IPS-NIHi7 (cell line): Measurements from ENCODE around the gene SNX33.
A peak's percentile ranks its signal among the peaks of the same experiment; 100 is the strongest.

ENCODE experiments used
- DNase-seq: peaks from one replicate; pipeline ENCODE4 v3.0.0; 2012; ENCODE audit warnings: mixed read lengths; ENCODE audit errors: extremely low spot score

The SNX33 gene

DNA sequence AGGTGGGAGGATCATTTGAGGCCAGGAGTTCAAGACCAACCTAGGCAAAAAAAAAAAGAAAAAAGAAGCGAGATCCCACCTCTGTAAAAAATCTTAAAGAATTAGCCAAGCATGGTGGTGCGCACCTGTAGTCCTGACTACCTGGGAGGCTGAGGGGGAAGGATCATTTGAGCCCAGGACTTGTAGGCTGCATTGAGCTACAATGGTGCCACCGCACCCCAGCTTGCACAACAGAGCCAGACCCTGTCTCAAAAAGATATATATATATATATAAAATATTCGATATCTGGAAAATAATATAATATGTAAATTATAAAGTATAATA, 6.6 kb upstream of the SNX33 start:
- DNase-seq, result no peak

DNA sequence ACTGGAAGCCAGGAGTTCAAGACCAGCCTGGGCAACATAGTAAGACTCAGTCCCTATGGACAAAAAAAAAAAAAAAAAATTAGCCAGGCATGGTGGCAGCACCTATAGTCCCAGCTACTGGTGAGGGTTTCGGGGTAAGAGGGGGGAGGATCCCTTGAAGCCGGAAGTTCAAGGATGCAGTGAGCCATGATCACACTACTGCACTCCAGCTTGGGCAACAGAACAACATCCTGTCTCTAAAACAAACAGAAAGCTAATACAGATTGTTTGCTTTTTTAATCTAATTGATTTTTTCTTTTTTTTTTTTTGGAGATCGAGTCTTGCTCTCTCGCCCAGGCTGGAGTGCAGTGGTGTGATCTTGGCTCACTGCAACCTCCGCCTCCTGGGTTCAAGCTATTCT, 6.1 kb upstream of the SNX33 start:
- DNase-seq, result no peak

DNA sequence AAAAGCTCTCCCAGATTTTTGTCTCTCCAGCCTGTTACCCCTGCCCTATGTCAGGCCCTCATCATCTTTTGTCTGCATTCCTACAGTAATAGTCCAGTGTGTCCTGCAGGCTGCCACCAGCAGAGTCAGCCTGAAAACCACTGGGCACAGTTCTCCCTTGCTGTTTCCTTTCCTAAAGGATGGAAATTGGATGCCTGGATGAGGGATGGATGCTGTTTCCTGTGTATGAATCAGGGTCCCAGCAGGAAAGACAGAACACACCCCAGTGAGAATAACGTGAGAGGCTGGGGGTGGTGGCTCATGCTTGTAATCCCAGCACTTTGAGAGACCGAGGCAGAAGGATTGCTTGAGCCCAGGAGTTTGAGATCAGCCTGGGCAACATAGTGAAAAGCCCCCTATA, 3.3 kb upstream of the SNX33 start:
- DNase-seq, result no peak

DNA sequence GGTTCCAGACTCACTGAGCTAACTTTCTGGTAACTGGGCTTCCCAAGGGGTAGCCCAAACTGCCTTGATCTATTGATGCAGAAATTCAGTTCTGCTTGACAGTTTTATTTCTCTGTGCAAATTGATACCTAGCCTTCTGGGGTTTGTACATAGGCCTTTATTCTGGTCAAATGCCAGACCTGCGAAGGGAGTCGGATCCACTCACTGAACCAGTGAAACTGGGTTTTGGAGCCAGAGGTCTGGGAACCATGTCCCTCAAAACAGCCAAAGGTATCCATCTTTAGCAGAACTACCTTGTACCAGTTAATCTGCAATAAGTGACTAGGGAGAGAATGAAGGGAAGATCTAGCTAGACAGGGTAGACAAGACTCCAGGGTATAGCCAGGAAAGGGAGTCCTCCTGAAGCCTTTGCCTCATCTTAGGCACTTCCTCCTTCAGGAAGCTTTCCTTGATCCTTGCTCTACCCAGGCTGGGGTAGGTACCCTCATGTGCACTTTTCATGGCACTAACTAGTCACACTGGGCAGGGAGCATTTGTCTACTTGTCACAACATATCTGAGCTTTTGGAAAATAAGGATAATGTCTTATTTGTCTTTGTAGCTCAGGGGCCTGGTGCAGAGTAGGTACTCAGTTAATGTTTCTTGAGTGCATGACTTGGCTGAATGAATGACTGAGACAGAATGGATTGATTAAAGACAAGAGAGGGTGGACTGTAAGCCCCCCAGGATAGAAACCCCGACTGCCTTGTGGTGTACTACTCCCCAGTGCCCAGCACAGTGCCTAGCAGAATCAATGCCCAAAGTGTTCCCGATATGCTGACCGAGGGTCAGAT, 1.4 kb upstream of the SNX33 start:
- no peak for DNase-seq

DNA sequence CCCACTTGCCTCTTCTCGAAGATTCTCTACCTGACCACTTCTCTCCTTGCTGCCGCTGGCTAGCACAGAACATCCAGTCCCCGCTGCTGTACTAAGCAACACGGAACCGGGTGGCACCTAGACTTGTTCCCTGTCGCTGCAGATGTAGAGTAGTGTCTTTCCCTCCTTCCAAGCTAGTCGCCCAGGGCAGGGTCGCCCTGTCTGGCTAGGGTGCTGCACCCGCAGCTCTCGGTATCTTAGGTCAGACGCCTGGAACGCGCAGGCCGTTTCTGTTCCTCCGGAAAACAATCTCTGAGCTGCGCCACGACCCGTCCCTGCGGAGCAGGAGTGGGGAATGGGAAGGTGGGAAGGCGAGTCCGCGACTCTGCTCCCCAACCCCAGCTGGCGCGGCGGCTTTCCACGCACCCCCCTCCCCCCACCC, 758 bp upstream of the SNX33 start:
- DNase-seq, result no peak

DNA sequence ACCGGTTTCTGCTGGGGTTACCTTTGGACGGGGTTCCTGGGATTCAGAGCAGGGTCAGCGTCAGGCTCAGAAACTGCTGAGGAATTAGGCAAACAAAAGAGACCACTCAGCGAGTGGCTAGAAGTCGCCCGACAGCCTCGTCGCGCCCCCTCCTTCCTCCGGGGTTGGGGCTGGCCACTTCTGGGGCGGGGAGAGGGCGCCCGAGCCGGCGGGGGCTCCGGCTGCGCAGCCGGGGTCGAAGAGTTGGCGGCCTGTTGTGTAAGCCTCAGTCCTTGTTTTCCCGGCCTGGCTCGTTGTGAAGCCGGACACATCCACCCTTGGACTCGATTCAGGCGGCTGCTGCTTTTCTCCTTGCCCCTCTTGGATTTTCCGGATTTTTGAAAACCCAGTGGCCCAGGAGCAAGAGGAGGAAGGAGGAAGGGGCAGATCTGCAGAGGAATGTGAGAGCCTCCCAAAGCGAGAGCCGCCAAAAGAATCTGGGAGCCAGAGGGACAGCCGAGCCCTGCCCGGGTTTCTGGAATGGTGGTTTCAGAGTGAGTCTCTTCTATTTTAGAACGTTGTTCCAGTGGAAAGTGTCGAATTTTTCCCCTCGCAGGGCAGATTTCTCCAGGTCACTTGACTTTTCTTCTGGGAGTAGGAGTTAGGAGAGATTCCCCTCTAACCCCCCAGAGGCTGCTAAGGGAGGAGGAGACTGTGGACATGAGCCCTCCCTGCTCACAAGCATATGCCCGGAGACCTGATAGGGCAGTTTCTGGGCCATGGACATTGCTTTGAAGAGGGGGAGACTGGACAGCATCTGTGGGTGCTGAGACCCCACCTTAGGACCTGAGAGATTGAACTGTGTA, 666 bp downstream of the SNX33 start:
- peak; percentile 78 for DNase-seq

DNA sequence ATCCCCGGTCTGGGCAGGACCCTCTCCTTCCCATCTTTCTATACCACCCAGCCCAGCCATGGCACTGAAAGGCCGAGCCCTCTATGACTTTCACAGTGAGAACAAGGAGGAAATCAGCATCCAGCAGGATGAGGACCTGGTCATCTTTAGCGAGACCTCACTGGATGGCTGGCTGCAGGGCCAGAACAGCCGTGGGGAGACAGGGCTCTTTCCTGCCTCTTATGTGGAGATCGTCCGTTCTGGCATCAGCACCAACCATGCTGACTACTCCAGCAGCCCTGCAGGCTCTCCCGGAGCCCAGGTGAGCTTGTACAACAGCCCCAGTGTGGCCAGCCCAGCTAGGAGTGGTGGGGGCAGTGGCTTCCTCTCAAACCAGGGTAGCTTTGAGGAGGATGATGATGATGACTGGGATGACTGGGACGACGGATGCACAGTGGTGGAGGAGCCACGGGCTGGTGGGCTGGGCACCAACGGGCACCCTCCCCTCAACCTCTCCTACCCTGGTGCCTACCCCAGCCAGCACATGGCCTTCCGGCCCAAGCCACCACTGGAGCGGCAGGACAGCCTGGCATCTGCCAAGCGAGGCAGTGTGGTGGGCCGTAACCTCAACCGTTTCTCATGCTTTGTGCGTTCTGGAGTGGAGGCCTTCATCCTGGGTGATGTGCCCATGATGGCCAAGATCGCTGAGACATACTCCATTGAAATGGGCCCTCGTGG, 1.5 kb downstream of the SNX33 start:
- DNase-seq, result no peak

DNA sequence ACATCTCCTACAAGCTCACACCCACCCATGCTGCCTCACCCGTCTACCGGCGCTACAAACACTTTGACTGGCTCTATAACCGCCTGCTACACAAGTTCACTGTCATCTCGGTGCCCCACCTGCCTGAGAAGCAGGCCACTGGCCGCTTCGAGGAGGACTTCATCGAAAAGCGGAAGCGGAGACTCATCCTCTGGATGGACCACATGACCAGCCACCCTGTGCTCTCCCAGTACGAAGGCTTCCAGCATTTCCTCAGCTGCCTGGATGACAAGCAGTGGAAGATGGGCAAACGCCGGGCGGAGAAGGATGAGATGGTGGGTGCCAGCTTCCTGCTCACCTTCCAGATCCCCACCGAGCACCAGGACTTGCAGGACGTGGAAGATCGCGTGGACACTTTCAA, 2.1 kb downstream of the SNX33 start:
- DNase-seq, result no peak

DNA sequence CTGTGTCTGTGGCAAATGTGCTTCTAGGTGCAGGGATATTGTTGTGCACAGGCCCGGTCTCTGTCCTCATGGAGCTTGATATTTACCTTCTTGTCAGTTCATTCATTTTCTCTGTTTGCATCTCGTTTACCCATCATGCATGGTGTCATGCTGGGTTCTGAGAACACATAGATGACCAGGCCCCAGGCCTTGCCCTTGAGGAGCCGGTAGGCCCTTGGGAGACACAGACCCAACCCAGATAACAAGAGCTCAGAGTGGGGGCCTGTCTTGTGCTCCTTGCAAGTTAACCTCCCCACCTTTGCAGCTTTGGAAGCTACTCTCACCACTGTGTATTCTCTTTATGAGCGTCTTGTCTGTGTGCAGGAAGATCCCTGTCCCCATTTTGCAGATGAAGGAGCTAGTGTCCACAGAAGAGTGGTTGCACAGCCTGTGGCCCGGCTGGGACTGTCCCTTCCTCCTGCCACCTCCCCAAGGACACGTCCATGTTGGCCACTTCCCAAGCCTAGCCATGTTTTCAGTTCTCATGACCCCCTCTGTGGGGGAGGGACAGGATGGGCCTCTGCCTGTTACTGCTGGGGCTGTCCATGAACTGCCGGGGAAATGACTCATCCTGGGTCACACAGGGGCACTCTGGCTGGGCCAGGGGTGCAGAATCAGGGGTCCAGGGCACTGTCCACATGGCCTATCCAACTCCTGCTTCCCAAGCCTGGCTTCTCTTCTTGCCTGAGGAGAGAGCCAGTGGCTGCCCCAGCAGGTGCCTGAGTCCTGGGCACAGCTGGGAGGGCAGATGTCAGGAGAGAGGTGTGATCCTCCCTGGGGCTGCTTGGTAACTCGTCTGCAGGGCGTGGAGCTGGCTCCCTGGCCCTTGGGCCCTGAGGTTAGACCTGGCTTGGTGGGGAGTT, 3.4 kb downstream of the SNX33 start:
- no peak for DNase-seq

DNA sequence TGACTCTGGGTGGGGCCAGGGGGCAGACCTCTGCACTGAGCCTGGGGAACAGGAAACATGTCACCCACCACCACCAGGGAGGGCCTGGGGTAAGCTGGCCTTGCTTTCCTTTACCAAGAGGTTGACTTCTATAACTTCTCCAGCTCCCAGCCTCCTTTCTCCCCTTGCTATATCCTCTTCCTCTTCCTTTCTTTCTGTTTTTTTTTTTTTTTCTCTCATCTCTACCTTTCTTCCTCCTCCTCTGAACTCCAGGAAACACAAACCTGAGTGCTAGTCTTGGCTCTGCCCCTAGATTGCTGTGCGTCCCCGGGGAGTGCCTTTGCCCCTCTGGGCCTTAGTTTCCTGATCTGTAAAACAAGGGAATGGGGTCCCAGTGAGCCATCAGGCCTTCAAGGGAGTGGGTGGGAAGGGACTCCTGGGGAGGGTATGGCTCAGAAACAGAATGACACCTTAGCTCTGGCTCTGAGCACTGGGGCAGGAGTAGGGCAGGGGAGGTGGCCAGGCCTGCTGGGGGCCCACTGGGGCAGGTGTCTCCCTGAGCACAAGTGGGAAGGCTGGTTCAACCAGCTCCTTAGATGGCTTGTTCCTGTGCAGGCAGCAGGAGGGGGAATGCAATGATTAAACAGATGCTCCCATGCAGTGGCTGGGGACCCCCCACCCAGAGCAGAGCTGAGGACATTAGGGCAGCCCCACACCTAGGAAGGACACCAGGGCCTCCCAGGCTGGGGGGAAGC, 4.3 kb downstream of the SNX33 start:
- DNase-seq, result no peak

DNA sequence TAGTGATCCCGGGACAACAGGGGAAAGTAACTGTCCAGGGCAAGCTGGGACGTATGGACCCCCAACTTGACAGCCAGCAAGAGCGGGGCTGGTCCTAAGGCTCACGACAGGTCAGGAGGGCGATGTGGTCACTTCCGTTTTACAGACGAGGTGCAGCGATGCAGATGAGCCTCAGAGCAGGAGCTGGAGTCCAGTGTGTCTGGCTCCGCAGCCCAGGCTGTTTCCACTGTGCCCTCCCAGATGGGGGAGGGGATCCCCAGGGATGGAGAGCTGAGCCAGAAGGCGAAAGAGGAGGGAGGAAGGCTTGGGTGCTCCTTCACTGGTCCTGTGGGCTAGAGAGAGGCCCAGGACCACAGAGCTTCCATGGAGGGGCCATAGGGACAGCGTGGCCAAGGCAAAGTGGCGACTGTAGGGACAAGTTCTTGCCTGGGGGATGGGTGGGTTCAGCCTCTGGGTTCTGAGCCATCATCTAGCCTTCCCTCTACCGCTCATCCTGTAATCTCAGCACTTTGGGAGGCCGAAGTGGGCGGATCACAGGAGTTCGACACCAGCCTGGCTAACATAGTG, 5.7 kb downstream of the SNX33 start:
- no peak for DNase-seq

DNA sequence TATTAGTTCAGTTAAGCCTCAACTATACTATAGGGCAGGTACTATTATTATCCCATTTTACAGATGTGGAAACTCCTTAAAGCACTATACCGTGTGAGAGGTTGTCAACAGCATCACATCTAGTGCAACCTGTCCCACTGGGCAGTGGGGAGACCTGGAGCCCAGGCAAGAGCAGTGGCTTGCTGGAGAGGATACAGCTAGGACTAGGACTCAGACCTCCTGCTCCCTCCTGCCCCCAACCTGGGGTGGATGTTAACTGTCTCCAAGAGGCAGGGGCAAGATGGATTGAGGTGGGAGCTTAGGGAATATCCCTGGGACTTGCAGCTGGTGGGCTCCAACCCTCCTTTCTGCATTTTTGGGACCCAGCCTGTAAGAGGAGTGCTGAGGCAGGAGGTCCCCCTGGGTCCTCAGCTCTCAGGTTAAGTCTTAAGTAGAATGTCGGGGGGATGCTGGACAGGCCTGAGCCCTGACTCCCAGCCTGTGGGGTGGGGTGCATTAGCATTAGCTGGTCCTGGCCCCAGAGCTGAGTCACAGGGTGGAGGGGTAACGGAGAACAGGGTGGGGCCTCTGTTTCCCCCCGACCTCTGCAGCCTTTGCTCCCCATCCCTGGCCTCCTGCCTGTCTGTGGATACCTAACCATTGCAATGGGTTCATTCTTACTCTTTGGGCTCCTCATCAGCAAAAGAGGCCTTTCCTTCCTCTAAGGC, 6.6 kb downstream of the SNX33 start:
- DNase-seq, result no peak

DNA sequence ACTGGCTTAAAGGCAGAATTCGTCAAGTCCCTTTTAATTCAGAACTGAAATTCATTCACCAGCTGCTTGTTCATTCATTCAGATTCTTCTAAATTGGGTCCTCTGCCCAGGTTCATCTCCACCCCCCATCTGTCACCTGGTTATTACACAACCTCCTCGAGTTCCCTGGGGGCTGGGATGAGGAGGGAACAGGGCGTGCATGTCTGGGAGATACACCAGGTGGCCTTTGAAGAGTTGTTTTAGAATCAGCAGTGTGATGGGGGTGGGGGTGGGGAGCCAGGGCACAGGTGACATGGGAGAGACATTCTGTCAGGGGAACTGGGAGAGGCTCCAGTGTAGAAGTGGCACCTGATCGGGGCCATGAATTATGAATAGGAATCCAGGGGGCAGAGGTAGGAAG, 8.2 kb downstream of the SNX33 start:
- DNase-seq, result no peak

DNA sequence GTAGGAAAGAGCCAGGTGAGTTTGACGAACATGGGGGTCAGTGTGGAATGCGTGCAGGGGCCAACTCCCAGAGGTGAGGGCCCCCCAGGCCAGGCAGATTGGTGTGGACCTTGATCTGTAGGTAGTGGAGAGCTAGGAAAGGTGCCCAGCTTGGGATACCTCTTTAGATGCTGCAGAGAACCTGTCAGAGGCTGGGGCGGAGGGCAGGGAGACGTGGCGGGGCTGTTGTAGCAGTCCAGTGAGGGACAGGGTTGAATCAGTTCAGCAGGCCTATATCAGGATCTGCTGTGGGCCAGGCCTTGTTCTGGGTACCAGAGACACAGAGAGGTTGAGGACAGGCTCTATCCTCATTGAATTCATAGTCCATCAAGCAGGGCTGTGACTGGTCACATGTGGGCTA, 8.6 kb downstream of the SNX33 start:
- DNase-seq, result no peak

DNA sequence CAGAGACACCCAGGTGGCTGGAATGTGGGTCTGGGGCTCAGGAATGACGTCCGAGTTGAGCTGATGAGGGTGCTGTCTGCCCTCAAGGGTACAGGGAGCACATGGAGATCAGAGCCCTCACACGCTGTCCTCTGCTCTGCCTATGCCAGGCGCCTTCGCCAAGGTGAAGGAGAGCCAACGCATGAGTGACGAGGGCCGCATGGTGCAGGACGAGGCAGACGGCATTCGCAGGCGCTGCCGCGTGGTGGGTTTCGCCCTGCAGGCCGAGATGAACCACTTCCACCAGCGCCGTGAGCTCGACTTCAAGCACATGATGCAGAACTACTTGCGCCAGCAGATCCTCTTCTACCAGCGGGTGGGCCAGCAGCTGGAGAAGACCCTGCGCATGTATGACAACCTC, 9.1 kb downstream of the SNX33 start:
- no peak for DNase-seq

DNA sequence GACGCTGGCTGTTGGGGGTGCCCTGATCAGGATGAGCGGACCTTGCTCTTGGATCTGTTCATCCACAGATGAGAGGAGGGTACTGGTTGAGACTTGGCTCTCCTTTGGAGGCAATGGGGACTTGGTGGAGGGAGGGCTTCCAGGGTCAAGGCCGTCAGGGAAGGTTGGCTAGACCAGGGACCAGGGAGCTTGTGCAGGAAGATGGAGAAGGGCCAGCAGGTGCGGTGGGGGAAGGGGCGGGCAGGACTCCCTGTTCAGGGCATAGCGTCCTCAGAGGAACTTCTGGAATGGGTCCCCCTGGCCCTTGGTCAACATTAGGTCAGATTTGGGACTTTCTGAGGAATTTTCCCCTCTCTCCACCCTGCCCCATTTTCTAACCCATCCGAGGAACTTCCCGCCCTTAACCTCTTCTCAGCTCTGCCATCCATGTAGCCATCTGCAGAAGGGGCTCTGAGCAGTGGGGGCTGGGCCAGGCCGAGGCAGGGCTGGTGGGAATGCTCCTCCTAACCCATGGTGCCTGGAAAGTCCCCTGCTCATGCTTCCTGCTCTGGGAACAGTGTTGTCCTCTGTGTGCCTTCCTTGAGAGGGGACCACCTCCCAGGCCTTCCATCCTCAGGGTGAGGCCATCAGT, 11.5 kb downstream of the SNX33 start:
- no peak for DNase-seq

DNA sequence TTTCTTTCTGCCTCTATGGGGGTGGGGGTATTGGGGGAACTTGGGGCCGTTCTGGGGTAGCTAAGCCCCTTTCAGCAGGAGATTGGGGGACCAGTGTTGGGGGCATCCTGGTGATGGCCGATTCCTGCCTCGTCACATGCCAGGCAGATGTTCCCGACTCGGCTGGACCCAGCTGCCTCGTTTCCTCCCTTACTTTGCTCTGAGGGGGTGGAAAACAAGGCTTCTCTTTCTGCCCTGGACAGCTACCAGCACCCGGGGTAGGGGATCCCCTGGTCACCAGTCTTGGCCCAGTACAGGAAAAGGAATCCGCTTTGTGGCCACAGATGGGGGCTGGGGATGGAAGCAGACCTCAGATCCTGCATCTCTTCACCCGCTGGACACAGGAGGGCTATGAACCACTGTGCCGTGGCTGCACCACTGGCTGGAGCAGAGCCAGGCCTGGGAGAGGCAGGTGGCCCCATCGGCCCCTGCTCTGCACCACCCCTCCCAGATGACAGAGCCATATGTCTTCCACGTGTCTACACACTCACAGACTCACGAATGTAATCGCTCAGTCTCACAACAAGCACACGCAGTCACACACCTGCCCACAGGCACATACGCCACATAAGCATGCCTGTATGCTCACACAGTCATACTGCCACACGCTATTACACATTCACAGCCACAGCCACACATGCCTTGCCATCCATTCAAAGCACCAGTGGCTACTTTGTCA, 12.4 kb downstream of the SNX33 start:
- no peak for DNase-seq

DNA sequence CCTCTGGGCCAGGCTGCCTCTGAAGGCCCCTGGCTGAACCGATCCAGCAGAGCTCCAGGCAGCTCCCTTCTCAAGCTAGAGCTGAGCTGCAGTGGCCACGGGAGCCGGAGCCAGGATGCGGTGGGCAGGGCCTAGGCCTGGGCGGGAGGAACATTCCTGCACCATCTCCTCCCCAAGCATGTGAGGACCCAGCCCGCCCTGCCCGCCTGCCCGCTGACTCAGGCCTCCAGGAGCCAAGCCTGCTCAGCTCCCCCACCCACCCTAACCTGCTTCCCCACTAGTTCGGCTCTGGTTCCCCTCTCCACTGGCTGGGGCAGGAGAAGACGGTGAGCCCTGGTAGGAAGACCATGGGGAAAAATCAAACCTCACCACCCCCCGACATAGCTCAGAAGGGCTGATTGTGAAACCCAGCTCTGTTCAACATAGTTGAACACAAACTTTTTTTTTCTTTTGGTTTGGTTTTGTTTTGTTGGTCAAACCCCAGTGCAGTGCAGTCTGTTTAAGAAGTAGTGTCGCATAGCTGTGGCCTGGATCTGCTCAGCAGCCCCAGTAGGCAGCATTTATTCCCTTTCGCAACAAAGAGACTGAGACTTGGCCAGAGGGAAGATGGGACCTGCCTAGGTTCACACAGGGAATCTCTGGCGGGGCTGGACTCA, 13.5 kb downstream of the SNX33 start:
- DNase-seq, result peak; percentile 81
